Cardiac muscle cell (in vitro differentiated cells and primary cell): ENCODE results near the gene PTRH2. TPM values are rescaled to one million over a fixed set of nuclear protein-coding genes. Genes with fewer than 3 reads are reported as not detected.

Experiments used
- DNase-seq, 2 donors: peaks; one replicate each; pipeline versions ENCODE4 v3.0.0 to v3.0.0-alpha.2; 2010 to 2017; ENCODE audit warnings: low read depth in 1 of 2, low spot score in 1 of 2
- H3K27ac ChIP-seq: fragments of 200-600 bp; sonication (generic); 2 replicates; pipeline ENCODE4 v1.5.1; 2016
- H3K27me3 ChIP-seq: fragments of 200-600 bp; sonication (generic); 2 replicates; pipeline ENCODE4 v1.6.0; 2016; ENCODE audit warnings: control low read depth
- H3K36me3 ChIP-seq: fragments of 200-600 bp; sonication (generic); 2 replicates; pipeline ENCODE4 v1.5.1; 2016; ENCODE audit warnings: control low read depth
- H3K4me1 ChIP-seq: fragments of 200-600 bp; sonication (generic); 2 replicates; pipeline ENCODE4 v1.8.1; 2017; ENCODE audit warnings: low read depth, mild to moderate bottlenecking, mixed run types
- H3K4me3 ChIP-seq: fragments of 200-600 bp; sonication (generic); 2 replicates; pipeline ENCODE4 v1.5.1; 2016; ENCODE audit warnings: mild to moderate bottlenecking
- H3K9me3 ChIP-seq: fragments of 200-600 bp; sonication (generic); 2 replicates; pipeline ENCODE4 v1.5.1; 2017; ENCODE audit warnings: low read depth, mild to moderate bottlenecking, control low read depth
- polyA plus RNA-seq: library from polyadenylated mRNA; unstranded; fragments of >200 nt; fragmentation: Nextera tagmentation; extraction: Ambion mirVana; gene quantifications from 2 replicates; pipeline ENCODE4 v1.2.1, GENCODE V29; 2016
- total RNA-seq: library from RNA; depleted of rRNA; stranded (reverse); fragments of >200 nt; gene quantifications from 2 replicates; pipeline ENCODE4 v1.2.3, GENCODE V29; 2016
- TF ChIP-seq, protein P1 (sequence below): IDR thresholded peaks from 2 replicates; pipeline ENCODE4 v1.5.1; 2012; ENCODE audit warnings: low read depth, mild to moderate bottlenecking, low read length

The PTRH2 gene
- total and polyA plus RNA-seq, 2 experiments from 2014 or later = 9.3 to 17.7 TPM

DNA sequence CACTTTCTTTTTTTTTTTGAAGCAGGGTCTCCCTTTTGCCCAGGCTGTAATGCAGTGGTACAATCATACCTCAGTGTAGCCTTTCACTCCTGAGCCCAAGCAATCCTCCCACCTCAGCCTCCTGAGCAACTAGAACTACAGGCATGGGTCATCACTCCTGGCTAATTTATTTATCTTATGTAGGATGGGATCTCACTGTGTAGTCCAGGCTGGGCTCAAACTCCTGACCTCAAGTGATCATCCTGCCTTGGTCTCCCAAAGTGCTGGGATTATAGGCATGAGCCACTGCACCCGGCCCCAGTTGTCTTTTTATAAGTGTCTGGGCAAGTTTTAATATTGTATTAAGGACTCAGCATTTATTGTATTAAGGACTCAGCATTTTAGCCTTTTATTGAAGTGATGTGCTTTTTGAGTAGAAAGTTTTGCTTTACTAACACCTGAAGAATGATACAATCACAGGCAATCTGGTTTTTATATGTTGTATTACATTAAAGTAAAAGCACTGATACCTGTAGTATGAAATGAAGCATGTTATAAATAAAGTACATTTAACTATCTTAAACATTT, 23.1 kb upstream of the PTRH2 start:
- DNase-seq = no peak
- H3K36me3 ChIP-seq = peaks cover 5% of the 10 kb centered on the region
- H3K4me1 ChIP-seq = no peaks in the 10 kb centered on the region
- no peaks in the 10 kb centered on the region for H3K9me3 ChIP-seq
- no peak overlapping the region for H3K27ac ChIP-seq
- TF ChIP-seq, protein P1, sequence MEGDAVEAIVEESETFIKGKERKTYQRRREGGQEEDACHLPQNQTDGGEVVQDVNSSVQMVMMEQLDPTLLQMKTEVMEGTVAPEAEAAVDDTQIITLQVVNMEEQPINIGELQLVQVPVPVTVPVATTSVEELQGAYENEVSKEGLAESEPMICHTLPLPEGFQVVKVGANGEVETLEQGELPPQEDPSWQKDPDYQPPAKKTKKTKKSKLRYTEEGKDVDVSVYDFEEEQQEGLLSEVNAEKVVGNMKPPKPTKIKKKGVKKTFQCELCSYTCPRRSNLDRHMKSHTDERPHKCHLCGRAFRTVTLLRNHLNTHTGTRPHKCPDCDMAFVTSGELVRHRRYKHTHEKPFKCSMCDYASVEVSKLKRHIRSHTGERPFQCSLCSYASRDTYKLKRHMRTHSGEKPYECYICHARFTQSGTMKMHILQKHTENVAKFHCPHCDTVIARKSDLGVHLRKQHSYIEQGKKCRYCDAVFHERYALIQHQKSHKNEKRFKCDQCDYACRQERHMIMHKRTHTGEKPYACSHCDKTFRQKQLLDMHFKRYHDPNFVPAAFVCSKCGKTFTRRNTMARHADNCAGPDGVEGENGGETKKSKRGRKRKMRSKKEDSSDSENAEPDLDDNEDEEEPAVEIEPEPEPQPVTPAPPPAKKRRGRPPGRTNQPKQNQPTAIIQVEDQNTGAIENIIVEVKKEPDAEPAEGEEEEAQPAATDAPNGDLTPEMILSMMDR = no peak
- H3K27me3 ChIP-seq = no peaks in the 10 kb centered on the region
- H3K4me3 ChIP-seq = no peak overlapping the region

DNA sequence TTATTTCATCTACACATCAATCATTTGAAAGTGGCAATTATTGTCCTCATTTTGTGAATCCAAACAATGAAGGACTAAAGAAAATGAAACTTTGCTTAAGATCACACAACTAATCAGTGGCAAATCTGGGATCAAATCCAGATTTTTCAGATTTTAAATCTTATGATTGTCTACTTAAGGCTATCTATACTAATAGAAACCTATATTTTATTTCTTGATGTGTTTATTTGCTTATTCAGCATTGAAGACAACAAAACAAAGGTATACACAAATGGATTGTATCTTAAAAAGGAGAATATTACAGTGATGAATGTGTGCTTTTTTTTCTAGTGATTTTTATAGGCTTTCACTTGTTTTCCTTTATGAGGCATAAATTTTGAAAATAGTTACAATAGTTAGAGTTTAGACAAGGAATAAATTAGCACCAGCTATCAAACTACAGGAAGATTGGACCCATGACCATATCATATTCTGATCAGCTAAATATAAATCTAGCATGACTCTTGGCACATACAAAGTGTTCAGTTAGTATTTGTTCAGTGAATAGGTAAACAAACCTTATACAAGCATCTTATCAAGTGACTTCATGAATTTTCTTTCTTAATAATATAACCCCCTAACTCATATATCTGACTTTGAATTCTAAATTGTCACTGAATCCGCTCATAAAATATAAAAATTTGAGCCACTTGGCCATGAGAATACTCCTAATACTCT, 20.7 kb upstream of the PTRH2 start:
- H3K27ac ChIP-seq = no peak overlapping the region
- no peaks in the 10 kb centered on the region for H3K9me3 ChIP-seq
- TF ChIP-seq, protein P1 = no peak
- no peaks in the 10 kb centered on the region for H3K27me3 ChIP-seq
- no peaks in the 10 kb centered on the region for H3K36me3 ChIP-seq
- no peaks in the 10 kb centered on the region for H3K4me1 ChIP-seq
- no peak overlapping the region for H3K4me3 ChIP-seq
- no peak for DNase-seq

DNA sequence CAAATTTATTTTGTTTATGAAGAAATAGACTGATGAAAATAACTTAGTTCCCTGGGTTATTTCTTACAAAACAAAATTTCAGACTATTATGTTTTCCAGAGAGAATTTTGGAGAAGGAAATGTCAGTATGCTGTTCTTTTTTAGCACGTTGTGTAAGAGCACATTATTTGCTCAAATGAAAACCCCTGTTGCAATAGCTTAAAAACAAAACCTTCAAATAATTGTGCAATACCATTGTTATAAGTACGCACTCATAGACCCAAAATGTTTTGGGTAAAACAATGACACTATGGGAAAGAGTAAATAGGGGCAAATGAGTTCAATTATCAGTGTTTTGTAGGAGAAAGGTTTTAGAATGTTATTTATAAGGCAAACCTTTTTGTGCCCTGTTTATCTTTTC, 18.5 kb upstream of the PTRH2 start:
- no peaks in the 10 kb centered on the region for H3K36me3 ChIP-seq
- no peaks in the 10 kb centered on the region for H3K27me3 ChIP-seq
- TF ChIP-seq, protein P1 = no peak
- peak in 1 of 2 donors; percentile 88 for DNase-seq
- H3K4me3 ChIP-seq = no peak overlapping the region
- no peaks in the 10 kb centered on the region for H3K4me1 ChIP-seq
- H3K9me3 ChIP-seq = no peaks in the 10 kb centered on the region
- no peak overlapping the region for H3K27ac ChIP-seq

DNA sequence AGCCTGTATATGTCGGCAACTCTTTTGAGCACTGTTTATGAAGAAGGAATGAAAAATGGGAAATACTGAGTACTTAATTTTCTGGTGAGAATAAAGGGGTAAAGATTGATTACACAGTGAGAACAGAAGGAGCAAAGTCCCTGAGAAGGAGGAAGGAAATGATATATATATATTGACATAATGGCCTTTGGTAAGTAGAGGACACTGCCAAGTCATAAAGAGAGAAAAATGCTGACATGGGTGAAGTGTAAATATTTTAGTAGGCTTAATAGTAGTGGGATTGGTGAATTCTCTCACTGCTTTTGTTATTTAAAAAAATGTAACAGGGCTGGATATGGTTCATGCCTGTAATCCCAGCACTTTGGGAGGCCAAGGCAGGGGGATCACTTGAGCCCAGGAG, 16.4 kb upstream of the PTRH2 start:
- Histone ChIP-seq H3K27ac (no peak overlapping the region), H3K9me3 (no peaks in the 10 kb centered on the region), H3K4me3 (no peak overlapping the region), H3K36me3 (no peaks in the 10 kb centered on the region), H3K4me1 (no peaks in the 10 kb centered on the region), H3K27me3 (no peaks in the 10 kb centered on the region)
- TF ChIP-seq, protein P1 = no peak
- no peak for DNase-seq

DNA sequence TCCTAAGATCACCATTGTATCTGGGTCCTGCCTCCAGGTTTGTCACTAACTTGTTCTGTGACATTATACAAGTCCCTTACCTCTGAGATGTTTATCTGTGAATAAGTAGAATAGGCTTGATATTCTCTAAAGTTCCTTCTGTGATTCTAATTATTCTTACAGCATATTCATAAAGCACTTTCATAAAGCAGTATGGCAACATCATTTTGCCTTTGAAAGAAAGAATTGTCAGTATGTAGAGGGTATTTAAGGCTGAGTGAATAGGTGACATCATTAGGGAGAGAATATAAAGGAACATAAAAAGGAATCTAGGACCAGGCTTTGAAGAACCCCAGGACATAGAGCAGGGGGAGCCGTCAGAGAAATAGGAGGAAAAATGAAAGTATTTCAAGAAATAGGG, 15.8 kb upstream of the PTRH2 start:
- Histone ChIP-seq H3K9me3 (no peaks in the 10 kb centered on the region), H3K4me1 (no peaks in the 10 kb centered on the region), H3K4me3 (no peak overlapping the region), H3K27ac (no peak overlapping the region), H3K36me3 (no peaks in the 10 kb centered on the region), H3K27me3 (no peaks in the 10 kb centered on the region)
- DNase-seq = no peak
- TF ChIP-seq, protein P1 = no peak
